Ascending aorta (tissue), 2 donors: ENCODE results near the gene ROCK2. TPM values are rescaled to one million over a fixed set of nuclear protein-coding genes. Genes with fewer than 3 reads are reported as not detected.
"Not testable (repeated sequence)": the region's sequence is repeated elsewhere in the genome, so short reads cannot be mapped to it uniquely, and the experiment has no call there.

ENCODE experiments used
- DNase-seq, 2 donors: peaks; one replicate each; pipeline ENCODE4 v3.0.0-alpha.2; 2019; ENCODE audit warnings: low spot score in 2 of 2
- H3K27ac ChIP-seq, 2 donors: fragments of 200-600 bp; sonication (generic); one replicate each; pipeline ENCODE4 v1.5.1; 2016 to 2017; ENCODE audit warnings: mild to moderate bottlenecking in 1 of 2
- H3K27me3 ChIP-seq: fragments of 200-600 bp; sonication (generic); one replicate; pipeline ENCODE4 v1.5.1; 2017
- H3K36me3 ChIP-seq, 2 donors: fragments of 200-600 bp; sonication (generic); one replicate each; pipeline ENCODE4 v1.5.1; 2016
- H3K4me1 ChIP-seq, 2 donors: fragments of 200-600 bp; sonication (generic); one replicate each; pipeline ENCODE4 v1.5.1; 2016 to 2017; ENCODE audit warnings: mild to moderate bottlenecking in 1 of 2
- H3K4me3 ChIP-seq, 2 donors: fragments of 200-600 bp; sonication (generic); one replicate each; pipeline ENCODE4 v1.5.1; 2016 to 2017; ENCODE audit warnings: mild to moderate bottlenecking in 1 of 2
- H3K9me3 ChIP-seq, 2 donors: fragments of 200-600 bp; sonication (generic); one replicate each; pipeline ENCODE4 v1.5.1; 2016
- intact Hi-C: fragments of 100-400 bp; cut with DNase I; formaldehyde crosslinking; loops from one replicate; pipeline ENCODE4 v1.15.1; 2023
- total RNA-seq: library from RNA; depleted of rRNA; stranded (reverse); fragments of >200 nt; gene quantifications from one replicate; pipeline ENCODE4 v1.1.0, GENCODE V29; 2016
- TF ChIP-seq, protein P1 (sequence below), 3 experiments: fragments of 200-600 bp in 2 of 3; fragments of 450-650 bp in 1 of 3; sonication (generic) in 2 of 3; IDR thresholded peaks; one replicate each; pipeline ENCODE4 v1.5.1; 2016 to 2019; ENCODE audit warnings: antibody characterized with exemption in 3 of 3, mild to moderate bottlenecking in 1 of 3, moderate library complexity in 1 of 3

Gene ROCK2
- total RNA-seq, 1 donor from 2014 or later, result 33.0 TPM

- H3K9me3 ChIP-seq, result no peaks in the 10 kb centered on the region
- H3K4me3 ChIP-seq, result no peak overlapping the region
- H3K36me3 ChIP-seq, result no peaks in the 10 kb centered on the region
- H3K27ac ChIP-seq, result no peak overlapping the region
- no peaks in the 10 kb centered on the region for H3K27me3 ChIP-seq
- TF ChIP-seq, protein P1, sequence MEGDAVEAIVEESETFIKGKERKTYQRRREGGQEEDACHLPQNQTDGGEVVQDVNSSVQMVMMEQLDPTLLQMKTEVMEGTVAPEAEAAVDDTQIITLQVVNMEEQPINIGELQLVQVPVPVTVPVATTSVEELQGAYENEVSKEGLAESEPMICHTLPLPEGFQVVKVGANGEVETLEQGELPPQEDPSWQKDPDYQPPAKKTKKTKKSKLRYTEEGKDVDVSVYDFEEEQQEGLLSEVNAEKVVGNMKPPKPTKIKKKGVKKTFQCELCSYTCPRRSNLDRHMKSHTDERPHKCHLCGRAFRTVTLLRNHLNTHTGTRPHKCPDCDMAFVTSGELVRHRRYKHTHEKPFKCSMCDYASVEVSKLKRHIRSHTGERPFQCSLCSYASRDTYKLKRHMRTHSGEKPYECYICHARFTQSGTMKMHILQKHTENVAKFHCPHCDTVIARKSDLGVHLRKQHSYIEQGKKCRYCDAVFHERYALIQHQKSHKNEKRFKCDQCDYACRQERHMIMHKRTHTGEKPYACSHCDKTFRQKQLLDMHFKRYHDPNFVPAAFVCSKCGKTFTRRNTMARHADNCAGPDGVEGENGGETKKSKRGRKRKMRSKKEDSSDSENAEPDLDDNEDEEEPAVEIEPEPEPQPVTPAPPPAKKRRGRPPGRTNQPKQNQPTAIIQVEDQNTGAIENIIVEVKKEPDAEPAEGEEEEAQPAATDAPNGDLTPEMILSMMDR (IDR thresholded peaks at IDR 0.05), result no peak
- peaks cover 0 to 5% of the 10 kb centered on the region in 2 donors for H3K4me1 ChIP-seq
- intact Hi-C loops, result loop anchor here (10.0 kb wide), 1 partner anchor 106 kb away; the partner anchor contains the start of gene ROCK2
- DNase-seq, result no peak
These were observed 105.3 kb downstream of the ROCK2 start for GRCh38 chr2:11239147-11239546.

DNA sequence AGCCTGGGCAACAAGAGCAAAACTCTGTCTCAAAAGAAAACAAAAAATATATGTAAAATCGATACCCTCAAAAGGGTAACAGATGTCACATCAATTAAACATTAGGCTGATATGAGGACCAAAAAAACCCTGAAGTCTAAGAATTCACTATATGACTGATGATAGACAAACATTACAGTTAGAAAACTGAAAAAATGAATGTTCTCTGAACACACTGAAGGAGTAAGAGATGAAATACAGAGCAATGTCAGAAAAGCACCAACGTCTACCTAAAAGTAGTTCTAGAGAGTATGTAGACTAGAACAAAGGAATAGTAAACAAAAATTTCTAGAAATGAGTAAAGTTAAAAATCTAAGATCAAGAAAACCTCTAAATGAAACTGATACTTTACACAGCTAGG, 107.3 kb downstream of the ROCK2 start:
- intact Hi-C loops, result loop anchor here (10.0 kb wide), 1 partner anchor 108 kb away; the partner anchor contains the start of gene ROCK2
- no peak overlapping the region for H3K27ac ChIP-seq
- TF ChIP-seq, protein P1 (IDR thresholded peaks at IDR 0.05), result no peak
- H3K27me3 ChIP-seq, result no peaks in the 10 kb centered on the region
- no peak overlapping the region for H3K4me3 ChIP-seq
- H3K9me3 ChIP-seq, result no peaks in the 10 kb centered on the region
- peaks cover 0 to 9% of the 10 kb centered on the region in 2 donors for H3K4me1 ChIP-seq
- H3K36me3 ChIP-seq, result no peaks in the 10 kb centered on the region
- DNase-seq, result no peak

GRCh38 chr2:11236335-11236734, 108.1 kb downstream of the ROCK2 start:
- Histone ChIP-seq H3K27ac (no peak overlapping the region), H3K36me3 (no peaks in the 10 kb centered on the region), H3K4me3 (no peak overlapping the region), H3K27me3 (no peaks in the 10 kb centered on the region), H3K9me3 (no peaks in the 10 kb centered on the region), H3K4me1 (peaks cover 0 to 9% of the 10 kb centered on the region in 2 donors)
- TF ChIP-seq, protein P1 (IDR thresholded peaks at IDR 0.05), result no peak
- intact Hi-C loops, result loop anchor here (10.0 kb wide), 1 partner anchor 108 kb away; the partner anchor contains the start of gene ROCK2
- no peak for DNase-seq

- H3K4me3 ChIP-seq, result no peak overlapping the region
- intact Hi-C loops, result loop anchor here (10.0 kb wide), 1 partner anchor 109 kb away; the partner anchor contains the start of gene ROCK2
- no peaks in the 10 kb centered on the region for H3K27me3 ChIP-seq
- H3K27ac ChIP-seq, result no peak overlapping the region
- no peaks in the 10 kb centered on the region for H3K36me3 ChIP-seq
- no peaks in the 10 kb centered on the region for H3K9me3 ChIP-seq
- H3K4me1 ChIP-seq, result peaks cover 0 to 10% of the 10 kb centered on the region in 2 donors
- TF ChIP-seq, protein P1 (IDR thresholded peaks at IDR 0.05), result no peak
- no peak for DNase-seq
These were observed 108.9 kb downstream of the ROCK2 start for GRCh38 chr2:11235583-11235982.

GRCh38 chr2:11234309-11234708, 110.1 kb downstream of the ROCK2 start:
- intact Hi-C loops, result loop anchor here (1.0 to 10.0 kb wide), 2 partner anchors 110 to 178 kb away; partner anchors contain the start of gene ROCK2
- Histone ChIP-seq H3K4me3 (no peak overlapping the region), H3K36me3 (no peaks in the 10 kb centered on the region), H3K27ac (no peak overlapping the region), H3K4me1 (peaks cover 0 to 14% of the 10 kb centered on the region in 2 donors), H3K27me3 (no peaks in the 10 kb centered on the region), H3K9me3 (no peaks in the 10 kb centered on the region)
- no peak for DNase-seq
- TF ChIP-seq, protein P1 (IDR thresholded peaks at IDR 0.05), result peak; percentile 22 to 64 (median 34)

- peaks cover 0 to 14% of the 10 kb centered on the region in 2 donors for H3K4me1 ChIP-seq
- not testable (repeated sequence) for H3K9me3 ChIP-seq, DNase-seq, H3K36me3 ChIP-seq, H3K27me3 ChIP-seq, H3K4me3 ChIP-seq, H3K27ac ChIP-seq
- intact Hi-C loops, result loop anchor here (10.0 kb wide), 1 partner anchor 114 kb away; the partner anchor contains the start of gene ROCK2
These were observed 113.2 kb downstream of the ROCK2 start for GRCh38 chr2:11231193-11231592.
